ENCODE results near the gene SHB.

- TF ChIP-seq CTCF (IDR thresholded peaks at IDR 0.05) (no peak), IRF2 (CRISPR knock-in tag; IDR thresholded peaks at IDR 0.05; ENCODE audit: borderline replicate concordance, low read depth) (no peak), TEAD4 (CRISPR knock-in tag; IDR thresholded peaks at IDR 0.05) (no peak), PREB (CRISPR knock-in tag; IDR thresholded peaks at IDR 0.05; ENCODE audit: borderline replicate concordance) (no peak), NR1H2 (CRISPR knock-in tag; IDR thresholded peaks at IDR 0.05) (no peak), ZNF425 (CRISPR knock-in tag; conservative IDR thresholded peaks at IDR 0.05) (no peak), ATF6 (CRISPR knock-in tag; IDR thresholded peaks at IDR 0.05) (no peak), E2F4 (CRISPR knock-in tag; IDR thresholded peaks at IDR 0.05; ENCODE audit: borderline replicate concordance, low read depth) (no peak), ATF1 (CRISPR knock-in tag; IDR thresholded peaks at IDR 0.05) (no peak)
These were observed 28.9 kb downstream of the SHB start for GRCh38 chr9:38039907-38040682.

Data from WTC11 (cell line).